ENCODE measurements around the gene APBB2. TPM values are rescaled to one million over a fixed set of nuclear protein-coding genes. Genes with fewer than 3 reads are reported as not detected.
A peak's percentile ranks its signal among the peaks of the same experiment; 100 is the strongest.

Gene APBB2
- total and polyA plus RNA-seq, 7 experiments from 2014 or later: 0.42 to 1.5 (median 0.59) TPM; not detected in 2

DNA sequence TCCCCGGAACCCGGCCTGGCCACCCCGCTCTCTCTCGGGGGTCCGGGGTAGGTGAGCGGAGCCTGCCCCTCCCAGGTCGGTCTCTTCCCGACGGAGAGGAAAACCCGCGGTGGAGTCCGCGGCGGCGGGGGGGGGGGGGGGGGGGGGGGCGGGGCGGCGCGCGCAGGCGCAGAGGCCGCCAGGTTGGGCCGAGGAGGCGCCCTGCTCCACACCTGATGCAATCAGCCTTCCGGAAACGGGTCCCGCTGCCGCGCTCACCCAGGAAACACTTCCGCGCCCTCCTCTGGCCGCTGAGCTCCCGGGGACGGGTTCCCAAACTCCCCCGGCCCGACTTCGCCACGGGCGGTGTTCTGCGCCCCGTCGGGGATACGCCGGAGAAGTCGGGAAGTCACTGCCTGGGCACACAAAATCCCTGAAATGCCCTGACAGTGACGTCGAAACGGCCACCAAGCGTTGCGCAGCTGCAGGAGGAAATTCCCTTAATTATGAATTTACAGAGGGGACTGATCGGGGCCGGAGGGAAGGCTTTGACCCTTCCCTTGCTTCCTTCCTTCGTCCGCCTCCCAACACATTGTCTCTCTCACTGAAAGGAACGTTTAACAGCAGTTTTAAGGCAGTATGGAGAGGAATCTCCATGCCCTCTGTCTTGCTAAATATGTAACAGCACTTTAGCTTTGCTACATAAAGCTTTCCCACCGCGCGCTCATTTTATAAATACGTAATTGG, 2.1 kb upstream of the APBB2 start:
- H3K27ac Mint-ChIP-seq: peak overlapping the region in 1 of 9 donors; percentile 65

DNA sequence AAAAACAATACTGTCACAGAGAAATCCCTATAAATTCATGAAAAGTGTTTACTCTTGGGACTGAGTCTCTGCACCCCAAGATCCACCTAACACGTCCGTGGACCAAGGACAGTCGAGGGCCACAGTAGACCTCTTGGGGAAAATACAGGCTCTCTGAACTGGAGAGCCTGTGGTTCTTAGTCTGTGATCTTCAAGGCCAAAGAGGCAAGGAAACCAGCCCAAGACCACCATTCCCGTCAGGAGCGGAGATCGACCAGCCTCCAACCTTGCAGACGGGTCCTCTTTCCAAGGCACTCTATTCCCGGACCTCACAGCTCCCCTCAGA, 1.6 kb upstream of the APBB2 start:
- peak overlapping the region in 1 of 9 donors; percentile 1 for H3K27ac Mint-ChIP-seq
- ChIA-PET POLR2A (no interaction called here), CTCF (no interaction called here)
- Histone ChIP-seq H3K27me3 (ENCODE audit: control insufficient read depth in 2 of 2, insufficient read depth in 2 of 2, low read length in 2 of 2) (peaks cover 4 to 17% of the 10 kb centered on the region in 2 donors), H3K36me3 (ENCODE audit: control insufficient read depth in 2 of 3, insufficient read depth in 3 of 3, low read length in 3 of 3) (no peaks in the 10 kb centered on the region), H3K4me3 (ENCODE audit: low read length) (peak overlapping the region; percentile 27), H3K4me1 (ENCODE audit: control insufficient read depth in 2 of 2, insufficient read depth in 2 of 2, low read length in 2 of 2) (peaks cover 0 to 3% of the 10 kb centered on the region in 2 donors), H3K27ac (ENCODE audit: low read depth, low read length) (no peak overlapping the region), H3K9me3 (ENCODE audit: control insufficient read depth in 2 of 3, low read length in 3 of 3) (no peaks in the 10 kb centered on the region)
- H3K36me3 Mint-ChIP-seq: peaks cover 0 to 8% (median 0%) of the 10 kb centered on the region in 5 donors
- ATAC-seq (no peak), DNase-seq (no peak)
- peaks cover 0 to 4% (median 0%) of the 10 kb centered on the region in 11 donors for H3K9me3 Mint-ChIP-seq
- H3K4me3 Mint-ChIP-seq: peak overlapping the region; percentile 65 to 83 (median 76)
- intact Hi-C loops (cut with micrococcal nuclease): loop anchor here in 1 of 2 donors (2.0 kb wide), 1 partner anchor 289 kb away; no protein-coding TSS in a partner anchor
- peaks cover 12 to 35% (median 26%) of the 10 kb centered on the region in 7 donors for H3K4me1 Mint-ChIP-seq
- peaks cover 62 to 69% (median 67%) of the 10 kb centered on the region in 5 donors for H3K27me3 Mint-ChIP-seq

More for the DNA sequence above, 2.1 kb upstream of the APBB2 start:
- Mint-ChIP-seq H3K4me3 (peak overlapping the region; percentile 70 to 84 (median 77)), H3K36me3 (peaks cover 0 to 8% (median 0%) of the 10 kb centered on the region in 5 donors), H3K27me3 (peaks cover 65 to 73% (median 68%) of the 10 kb centered on the region in 5 donors), H3K4me1 (peaks cover 12 to 35% (median 26%) of the 10 kb centered on the region in 7 donors), H3K9me3 (peaks cover 0 to 4% (median 0%) of the 10 kb centered on the region in 11 donors)
- Histone ChIP-seq H3K9me3 (ENCODE audit: control insufficient read depth in 2 of 3, low read length in 3 of 3) (no peaks in the 10 kb centered on the region), H3K27me3 (ENCODE audit: control insufficient read depth in 2 of 2, insufficient read depth in 2 of 2, low read length in 2 of 2) (peaks cover 4 to 17% of the 10 kb centered on the region in 2 donors), H3K4me1 (ENCODE audit: control insufficient read depth in 2 of 2, insufficient read depth in 2 of 2, low read length in 2 of 2) (peaks cover 0 to 3% of the 10 kb centered on the region in 2 donors), H3K36me3 (ENCODE audit: control insufficient read depth in 2 of 3, insufficient read depth in 3 of 3, low read length in 3 of 3) (no peaks in the 10 kb centered on the region), H3K4me3 (ENCODE audit: low read length) (peak overlapping the region; percentile 43), H3K27ac (ENCODE audit: low read depth, low read length) (no peak overlapping the region)
- intact Hi-C loops (cut with micrococcal nuclease): no loop called here
- DNase-seq (peak in 8 of 9 donors; percentile 5 to 60 (median 18)), ATAC-seq (peak; percentile 36)
- CTCF ChIA-PET: no interaction called here
- POLR2A ChIA-PET: no interaction called here

GRCh38 chr4:41215155-41215554, 813 bp upstream of the APBB2 start:
- intact Hi-C loops (cut with micrococcal nuclease): loop anchor here in 1 of 2 donors (2.0 kb wide), 1 partner anchor 288 kb away; no protein-coding TSS in a partner anchor
- H3K27me3 ChIP-seq (ENCODE audit: control insufficient read depth in 2 of 2, insufficient read depth in 2 of 2, low read length in 2 of 2): peaks cover 4 to 17% of the 10 kb centered on the region in 2 donors
- H3K9me3 ChIP-seq (ENCODE audit: control insufficient read depth in 2 of 3, low read length in 3 of 3): no peaks in the 10 kb centered on the region
- Mint-ChIP-seq H3K4me1 (peaks cover 12 to 35% (median 26%) of the 10 kb centered on the region in 7 donors), H3K27ac (no peak overlapping the region), H3K27me3 (peaks cover 56 to 65% (median 62%) of the 10 kb centered on the region in 5 donors), H3K4me3 (peak overlapping the region; percentile 32 to 83 (median 76)), H3K9me3 (peaks cover 0 to 4% (median 0%) of the 10 kb centered on the region in 11 donors), H3K36me3 (peaks cover 0 to 8% (median 0%) of the 10 kb centered on the region in 5 donors)
- ATAC-seq (no peak), DNase-seq (no peak)
- no peak overlapping the region for H3K4me3 ChIP-seq (ENCODE audit: low read length)
- no peaks in the 10 kb centered on the region for H3K36me3 ChIP-seq (ENCODE audit: control insufficient read depth in 2 of 3, insufficient read depth in 3 of 3, low read length in 3 of 3)
- CTCF ChIA-PET: no interaction called here
- POLR2A ChIA-PET: no interaction called here
- no peak overlapping the region for H3K27ac ChIP-seq (ENCODE audit: low read depth, low read length)
- peaks cover 0 to 3% of the 10 kb centered on the region in 2 donors for H3K4me1 ChIP-seq (ENCODE audit: control insufficient read depth in 2 of 2, insufficient read depth in 2 of 2, low read length in 2 of 2)

DNA sequence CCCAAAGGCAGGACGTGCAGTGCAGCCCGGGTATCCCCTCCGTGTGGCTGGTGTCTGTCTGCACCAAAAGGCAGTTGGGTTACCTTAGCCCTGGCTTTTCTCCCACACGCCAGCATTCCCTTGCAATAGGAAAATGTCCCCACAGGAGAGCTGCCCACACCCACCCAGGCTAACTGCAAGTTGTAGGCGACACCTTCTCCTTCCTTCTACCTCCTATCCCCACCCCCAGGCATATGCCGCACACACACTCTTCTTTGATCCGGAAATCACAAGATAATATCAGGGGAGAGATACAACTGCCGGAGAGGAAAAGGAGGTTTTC, 444 bp upstream of the APBB2 start:
- ChIA-PET CTCF (no interaction called here), POLR2A (no interaction called here)
- peaks cover 0 to 8% (median 0%) of the 10 kb centered on the region in 5 donors for H3K36me3 Mint-ChIP-seq
- Histone ChIP-seq H3K4me1 (ENCODE audit: control insufficient read depth in 2 of 2, insufficient read depth in 2 of 2, low read length in 2 of 2) (peaks cover 0 to 3% of the 10 kb centered on the region in 2 donors), H3K4me3 (ENCODE audit: low read length) (no peak overlapping the region), H3K27ac (ENCODE audit: low read depth, low read length) (no peak overlapping the region), H3K27me3 (ENCODE audit: control insufficient read depth in 2 of 2, insufficient read depth in 2 of 2, low read length in 2 of 2) (peaks cover 4 to 17% of the 10 kb centered on the region in 2 donors), H3K9me3 (ENCODE audit: control insufficient read depth in 2 of 3, low read length in 3 of 3) (no peaks in the 10 kb centered on the region), H3K36me3 (ENCODE audit: control insufficient read depth in 2 of 3, insufficient read depth in 3 of 3, low read length in 3 of 3) (no peaks in the 10 kb centered on the region)
- H3K4me3 Mint-ChIP-seq: peak overlapping the region; percentile 32 to 83 (median 75)
- no peak for ATAC-seq
- H3K4me1 Mint-ChIP-seq: peaks cover 12 to 35% (median 26%) of the 10 kb centered on the region in 7 donors
- intact Hi-C loops (cut with micrococcal nuclease): loop anchor here (1.0 to 2.0 kb wide), 3 partner anchors 238 to 288 kb away; no protein-coding TSS in a partner anchor
- peaks cover 0 to 3% (median 0%) of the 10 kb centered on the region in 11 donors for H3K9me3 Mint-ChIP-seq
- peaks cover 52 to 64% (median 59%) of the 10 kb centered on the region in 5 donors for H3K27me3 Mint-ChIP-seq
- DNase-seq: no peak
- H3K27ac Mint-ChIP-seq: no peak overlapping the region

GRCh38 chr4:41213625-41214135, 662 bp downstream of the APBB2 start:
- CTCF ChIA-PET: no interaction called here
- Mint-ChIP-seq H3K27me3 (peaks cover 48 to 68% (median 56%) of the 10 kb centered on the region in 5 donors), H3K4me3 (peak overlapping the region; percentile 39 to 83 (median 66)), H3K27ac (no peak overlapping the region), H3K36me3 (peaks cover 0 to 8% (median 0%) of the 10 kb centered on the region in 5 donors), H3K4me1 (peaks cover 12 to 35% (median 26%) of the 10 kb centered on the region in 7 donors), H3K9me3 (peaks cover 0 to 3% (median 0%) of the 10 kb centered on the region in 11 donors)
- H3K4me1 ChIP-seq (ENCODE audit: control insufficient read depth in 2 of 2, insufficient read depth in 2 of 2, low read length in 2 of 2): peaks cover 0 to 3% of the 10 kb centered on the region in 2 donors
- H3K4me3 ChIP-seq (ENCODE audit: low read length): no peak overlapping the region
- H3K36me3 ChIP-seq (ENCODE audit: control insufficient read depth in 2 of 3, insufficient read depth in 3 of 3, low read length in 3 of 3): no peaks in the 10 kb centered on the region
- DNase-seq: no peak
- H3K9me3 ChIP-seq (ENCODE audit: control insufficient read depth in 2 of 3, low read length in 3 of 3): no peaks in the 10 kb centered on the region
- H3K27ac ChIP-seq (ENCODE audit: low read depth, low read length): no peak overlapping the region
- intact Hi-C loops (cut with micrococcal nuclease): loop anchor here (1.0 to 2.0 kb wide), 3 partner anchors 237 to 287 kb away; no protein-coding TSS in a partner anchor
- peaks cover 4 to 14% of the 10 kb centered on the region in 2 donors for H3K27me3 ChIP-seq (ENCODE audit: control insufficient read depth in 2 of 2, insufficient read depth in 2 of 2, low read length in 2 of 2)
- POLR2A ChIA-PET: no interaction called here
- peak; percentile 11 for ATAC-seq

GRCh38 chr4:41212616-41213203, 1.6 kb downstream of the APBB2 start:
- no peak overlapping the region for H3K27ac ChIP-seq (ENCODE audit: low read depth, low read length)
- Mint-ChIP-seq H3K9me3 (peaks cover 0 to 4% (median 0%) of the 10 kb centered on the region in 11 donors), H3K27ac (no peak overlapping the region), H3K36me3 (peaks cover 0 to 8% (median 0%) of the 10 kb centered on the region in 5 donors), H3K4me1 (peaks cover 12 to 35% (median 26%) of the 10 kb centered on the region in 7 donors), H3K4me3 (peak overlapping the region in 8 of 10 donors; percentile 9 to 83 (median 60)), H3K27me3 (peaks cover 53 to 70% (median 59%) of the 10 kb centered on the region in 5 donors)
- no peaks in the 10 kb centered on the region for H3K9me3 ChIP-seq (ENCODE audit: control insufficient read depth in 2 of 3, low read length in 3 of 3)
- ChIA-PET POLR2A (interaction anchor here (0.6 kb wide), 1 partner anchor 42 kb away, joined by 4 read pairs; no protein-coding TSS in a partner anchor), CTCF (no interaction called here)
- intact Hi-C loops (cut with micrococcal nuclease): no loop called here
- ATAC-seq (no peak), DNase-seq (no peak)
- no peaks in the 10 kb centered on the region for H3K36me3 ChIP-seq (ENCODE audit: control insufficient read depth in 2 of 3, insufficient read depth in 3 of 3, low read length in 3 of 3)
- H3K27me3 ChIP-seq (ENCODE audit: control insufficient read depth in 2 of 2, insufficient read depth in 2 of 2, low read length in 2 of 2): peaks cover 4 to 14% of the 10 kb centered on the region in 2 donors
- no peak overlapping the region for H3K4me3 ChIP-seq (ENCODE audit: low read length)
- peaks cover 0 to 3% of the 10 kb centered on the region in 2 donors for H3K4me1 ChIP-seq (ENCODE audit: control insufficient read depth in 2 of 2, insufficient read depth in 2 of 2, low read length in 2 of 2)

Measured in naive thymus-derived CD4-positive, alpha-beta T cell (primary cell).